ENCODE data around the gene RCAN2.

Gene RCAN2

DNA sequence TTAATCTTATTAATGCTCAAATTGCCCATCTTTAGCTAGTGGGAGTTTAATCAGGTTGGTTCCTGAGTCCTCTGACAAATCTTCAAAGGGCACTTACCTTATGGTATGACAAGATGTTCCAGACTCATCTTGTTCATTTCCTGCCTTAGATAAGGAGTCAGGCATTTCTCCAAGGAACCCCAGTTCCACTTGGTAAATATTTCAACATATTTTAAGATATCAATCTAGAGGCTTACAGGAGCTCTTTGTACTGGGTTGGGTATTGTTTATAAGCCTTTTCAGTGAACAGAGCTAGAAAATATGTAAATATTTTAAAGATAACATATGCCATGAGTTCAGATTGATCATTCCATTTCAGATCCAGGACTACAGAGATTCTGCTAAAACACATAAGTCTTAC lies 159.8 kb downstream of the RCAN2 start:
- Histone ChIP-seq H3K23ac (ENCODE audit: low read depth, low read length, poor library complexity) (no peak overlapping the region), H3K18ac (ENCODE audit: low read length) (no peak overlapping the region), H3K4ac (ENCODE audit: low read length) (no peak overlapping the region), H2BK12ac (ENCODE audit: low read length) (no peak overlapping the region), H3K36me3 (replicated peaks in 1 of 2; ENCODE audit: control insufficient read depth in 2 of 2, insufficient read depth in 2 of 2, low read length in 2 of 2) (no peaks in the 10 kb centered on the region), H2BK120ac (ENCODE audit: low read depth, low read length) (no peak overlapping the region), H3K9me3 (replicated peaks in 1 of 2; ENCODE audit: control insufficient read depth in 2 of 2, insufficient read depth in 1 of 2, low read depth in 1 of 2, low read length in 2 of 2) (no peaks in the 10 kb centered on the region), H4K91ac (ENCODE audit: low read depth, low read length, poor library complexity) (no peak overlapping the region), H2BK15ac (ENCODE audit: low read length) (no peak overlapping the region), H3K27ac (replicated peaks; ENCODE audit: low read length) (no peak overlapping the region), H2AFZ (ENCODE audit: low read length) (no peak overlapping the region), H4K8ac (ENCODE audit: low read depth, low read length) (no peak overlapping the region), H3K4me2 (ENCODE audit: insufficient read depth, low read length, poor library complexity, severe bottlenecking) (no peak overlapping the region), H3K27me3 (ENCODE audit: control insufficient read depth in 3 of 3, insufficient read depth in 3 of 3, low read depth in 1 of 3, low read length in 3 of 3) (no peaks in the 10 kb centered on the region), H2AK5ac (ENCODE audit: low read depth, low read length) (no peak overlapping the region), H2BK5ac (ENCODE audit: low read length) (no peak overlapping the region), H3K9ac (ENCODE audit: low read depth, low read length, poor library complexity) (no peak overlapping the region), H3K79me1 (ENCODE audit: low read depth, low read length) (no peaks in the 10 kb centered on the region), H3K14ac (ENCODE audit: low read length) (no peak overlapping the region), H3K4me1 (ENCODE audit: control insufficient read depth in 2 of 2, insufficient read depth in 1 of 2, low read depth in 1 of 2, low read length in 2 of 2) (no peaks in the 10 kb centered on the region), H3K4me3 (ENCODE audit: low read length in 2 of 2) (no peak overlapping the region)
- no peak for DNase-seq (ENCODE audit: low spot score)

GRCh38 chr6:46329568-46329967 lies 161.7 kb downstream of the RCAN2 start:
- no peak overlapping the region for H3K14ac ChIP-seq (ENCODE audit: low read length)
- H2AFZ ChIP-seq (ENCODE audit: low read length): no peak overlapping the region
- no peak overlapping the region for H3K4ac ChIP-seq (ENCODE audit: low read length)
- no peak for DNase-seq (ENCODE audit: low spot score)
- H4K91ac ChIP-seq (ENCODE audit: low read depth, low read length, poor library complexity): no peak overlapping the region
- no peaks in the 10 kb centered on the region for H3K27me3 ChIP-seq (ENCODE audit: control insufficient read depth in 3 of 3, insufficient read depth in 3 of 3, low read depth in 1 of 3, low read length in 3 of 3)
- H3K4me2 ChIP-seq (ENCODE audit: insufficient read depth, low read length, poor library complexity, severe bottlenecking): no peak overlapping the region
- no peak overlapping the region for H2BK12ac ChIP-seq (ENCODE audit: low read length)
- WGBS, 2 donors (ENCODE audit: extremely low coverage in 2 of 2, insufficient read length in 2 of 2, insufficient replicate concordance in 1 of 2): no CpG with 5 or more reads among the region's 2 CpGs
- no peak overlapping the region for H3K27ac ChIP-seq (replicated peaks; ENCODE audit: low read length)
- no peak overlapping the region for H4K8ac ChIP-seq (ENCODE audit: low read depth, low read length)
- peaks cover 0 to 3% of the 10 kb centered on the region in 2 donors for H3K4me1 ChIP-seq (ENCODE audit: control insufficient read depth in 2 of 2, insufficient read depth in 1 of 2, low read depth in 1 of 2, low read length in 2 of 2)
- H2BK120ac ChIP-seq (ENCODE audit: low read depth, low read length): no peak overlapping the region
- H2BK15ac ChIP-seq (ENCODE audit: low read length): no peak overlapping the region
- H3K9me3 ChIP-seq (replicated peaks in 1 of 2; ENCODE audit: control insufficient read depth in 2 of 2, insufficient read depth in 1 of 2, low read depth in 1 of 2, low read length in 2 of 2): no peaks in the 10 kb centered on the region
- no peak overlapping the region for H2BK5ac ChIP-seq (ENCODE audit: low read length)
- no peak overlapping the region for H3K4me3 ChIP-seq (ENCODE audit: low read length in 2 of 2)
- no peak overlapping the region for H3K23ac ChIP-seq (ENCODE audit: low read depth, low read length, poor library complexity)
- no peak overlapping the region for H3K18ac ChIP-seq (ENCODE audit: low read length)
- H3K9ac ChIP-seq (ENCODE audit: low read depth, low read length, poor library complexity): no peak overlapping the region
- no peak overlapping the region for H2AK5ac ChIP-seq (ENCODE audit: low read depth, low read length)
- H3K36me3 ChIP-seq (replicated peaks in 1 of 2; ENCODE audit: control insufficient read depth in 2 of 2, insufficient read depth in 2 of 2, low read length in 2 of 2): no peaks in the 10 kb centered on the region
- no peaks in the 10 kb centered on the region for H3K79me1 ChIP-seq (ENCODE audit: low read depth, low read length)

- H3K36me3 ChIP-seq (replicated peaks in 1 of 2; ENCODE audit: control insufficient read depth in 2 of 2, insufficient read depth in 2 of 2, low read length in 2 of 2): no peaks in the 10 kb centered on the region
- H2BK120ac ChIP-seq (ENCODE audit: low read depth, low read length): no peak overlapping the region
- no peak overlapping the region for H3K27ac ChIP-seq (replicated peaks; ENCODE audit: low read length)
- no CpG with 5 or more reads among the region's 3 CpGs for WGBS, 2 donors (ENCODE audit: extremely low coverage in 2 of 2, insufficient read length in 2 of 2, insufficient replicate concordance in 1 of 2)
- no peak overlapping the region for H2BK15ac ChIP-seq (ENCODE audit: low read length)
- H3K27me3 ChIP-seq (ENCODE audit: control insufficient read depth in 3 of 3, insufficient read depth in 3 of 3, low read depth in 1 of 3, low read length in 3 of 3): no peaks in the 10 kb centered on the region
- no peak overlapping the region for H2BK5ac ChIP-seq (ENCODE audit: low read length)
- no peaks in the 10 kb centered on the region for H3K9me3 ChIP-seq (replicated peaks in 1 of 2; ENCODE audit: control insufficient read depth in 2 of 2, insufficient read depth in 1 of 2, low read depth in 1 of 2, low read length in 2 of 2)
- H3K4me2 ChIP-seq (ENCODE audit: insufficient read depth, low read length, poor library complexity, severe bottlenecking): no peak overlapping the region
- no peak overlapping the region for H2BK12ac ChIP-seq (ENCODE audit: low read length)
- H4K8ac ChIP-seq (ENCODE audit: low read depth, low read length): no peak overlapping the region
- H3K9ac ChIP-seq (ENCODE audit: low read depth, low read length, poor library complexity): no peak overlapping the region
- no peak overlapping the region for H3K4me3 ChIP-seq (ENCODE audit: low read length in 2 of 2)
- H3K14ac ChIP-seq (ENCODE audit: low read length): no peak overlapping the region
- no peak overlapping the region for H3K4ac ChIP-seq (ENCODE audit: low read length)
- H2AK5ac ChIP-seq (ENCODE audit: low read depth, low read length): no peak overlapping the region
- DNase-seq (ENCODE audit: low spot score): no peak
- no peak overlapping the region for H2AFZ ChIP-seq (ENCODE audit: low read length)
- H3K4me1 ChIP-seq (ENCODE audit: control insufficient read depth in 2 of 2, insufficient read depth in 1 of 2, low read depth in 1 of 2, low read length in 2 of 2): peaks cover 0 to 3% of the 10 kb centered on the region in 2 donors
- no peak overlapping the region for H3K18ac ChIP-seq (ENCODE audit: low read length)
- no peak overlapping the region for H4K91ac ChIP-seq (ENCODE audit: low read depth, low read length, poor library complexity)
- no peak overlapping the region for H3K23ac ChIP-seq (ENCODE audit: low read depth, low read length, poor library complexity)
- no peaks in the 10 kb centered on the region for H3K79me1 ChIP-seq (ENCODE audit: low read depth, low read length)
These were observed 163.5 kb downstream of the RCAN2 start for GRCh38 chr6:46327779-46328178.

GRCh38 chr6:46325561-46326530 lies 165.4 kb downstream of the RCAN2 start:
- Histone ChIP-seq H3K27me3 (ENCODE audit: control insufficient read depth in 3 of 3, insufficient read depth in 3 of 3, low read depth in 1 of 3, low read length in 3 of 3) (no peaks in the 10 kb centered on the region), H3K18ac (ENCODE audit: low read length) (no peak overlapping the region), H3K4me1 (ENCODE audit: control insufficient read depth in 2 of 2, insufficient read depth in 1 of 2, low read depth in 1 of 2, low read length in 2 of 2) (peaks cover 0 to 3% of the 10 kb centered on the region in 2 donors), H2AK5ac (ENCODE audit: low read depth, low read length) (no peak overlapping the region), H3K9me3 (replicated peaks in 1 of 2; ENCODE audit: control insufficient read depth in 2 of 2, insufficient read depth in 1 of 2, low read depth in 1 of 2, low read length in 2 of 2) (no peaks in the 10 kb centered on the region), H2AFZ (ENCODE audit: low read length) (peak overlapping the region; percentile 34), H3K27ac (replicated peaks; ENCODE audit: low read length) (no peak overlapping the region), H4K8ac (ENCODE audit: low read depth, low read length) (no peak overlapping the region), H3K23ac (ENCODE audit: low read depth, low read length, poor library complexity) (no peak overlapping the region), H3K4me2 (ENCODE audit: insufficient read depth, low read length, poor library complexity, severe bottlenecking) (no peak overlapping the region), H4K91ac (ENCODE audit: low read depth, low read length, poor library complexity) (no peak overlapping the region), H3K4ac (ENCODE audit: low read length) (no peak overlapping the region), H3K14ac (ENCODE audit: low read length) (no peak overlapping the region), H3K4me3 (ENCODE audit: low read length in 2 of 2) (no peak overlapping the region), H3K79me1 (ENCODE audit: low read depth, low read length) (no peaks in the 10 kb centered on the region), H2BK120ac (ENCODE audit: low read depth, low read length) (no peak overlapping the region), H3K36me3 (replicated peaks in 1 of 2; ENCODE audit: control insufficient read depth in 2 of 2, insufficient read depth in 2 of 2, low read length in 2 of 2) (no peaks in the 10 kb centered on the region), H2BK5ac (ENCODE audit: low read length) (no peak overlapping the region), H2BK12ac (ENCODE audit: low read length) (no peak overlapping the region), H2BK15ac (ENCODE audit: low read length) (no peak overlapping the region), H3K9ac (ENCODE audit: low read depth, low read length, poor library complexity) (no peak overlapping the region)
- no peak for DNase-seq (ENCODE audit: low spot score)
- WGBS, 2 donors (ENCODE audit: extremely low coverage in 2 of 2, insufficient read length in 2 of 2, insufficient replicate concordance in 1 of 2): no CpG with 5 or more reads among the region's 21 CpGs
